ENCODE results near the gene PRMT7.

The PRMT7 gene

GRCh38 chr16:68369697-68370580 lies 59.1 kb downstream of the PRMT7 start:
- H3K79me1 ChIP-seq (ENCODE audit: low read length): no peaks in the 10 kb centered on the region
- H3K18ac ChIP-seq (ENCODE audit: low read length): no peak overlapping the region
- DNase-seq: no peak
- no peak overlapping the region for H4K8ac ChIP-seq (ENCODE audit: low read depth, low read length)
- H2BK15ac ChIP-seq (replicated peaks; ENCODE audit: low read depth): no peak overlapping the region
- no peaks in the 10 kb centered on the region for H3K36me3 ChIP-seq (ENCODE audit: control insufficient read depth, insufficient read depth, low read length)
- no peak overlapping the region for H4K5ac ChIP-seq (ENCODE audit: low read length)
- no peak overlapping the region for H3K9ac ChIP-seq (ENCODE audit: low read length)
- WGBS (ENCODE audit: extremely low coverage, insufficient coverage, low lambda C conversion rate): no CpG with 5 or more reads among the region's 23 CpGs
- H2AK5ac ChIP-seq (ENCODE audit: low read length): no peak overlapping the region
- H2BK120ac ChIP-seq (ENCODE audit: low read depth, low read length): no peak overlapping the region
- no peak overlapping the region for H2BK5ac ChIP-seq (ENCODE audit: low read length)
- H3K79me2 ChIP-seq (ENCODE audit: control insufficient read depth, insufficient read depth, low read length): no peaks in the 10 kb centered on the region
- no peak overlapping the region for H3K4ac ChIP-seq (ENCODE audit: low read depth, low read length)
- no peaks in the 10 kb centered on the region for H3K27me3 ChIP-seq (ENCODE audit: insufficient read depth, low read length, poor library complexity)
- no peak overlapping the region for H3K27ac ChIP-seq (ENCODE audit: low read depth, low read length)
- no peak overlapping the region for H3K56ac ChIP-seq (ENCODE audit: low read length)
- no peak overlapping the region for H3K23ac ChIP-seq (ENCODE audit: low read length)
- H3K4me2 ChIP-seq (ENCODE audit: low read length): no peak overlapping the region
- H3K4me1 ChIP-seq (ENCODE audit: control insufficient read depth, low read depth, low read length): no peaks in the 10 kb centered on the region
- H3K4me3 ChIP-seq (ENCODE audit: low read length): no peak overlapping the region

- WGBS (ENCODE audit: extremely low coverage, insufficient coverage, low lambda C conversion rate): no CpG with 5 or more reads among the region's 32 CpGs
- H3K4me2 ChIP-seq (ENCODE audit: low read length): no peak overlapping the region
- H3K23ac ChIP-seq (ENCODE audit: low read length): no peak overlapping the region
- H3K79me1 ChIP-seq (ENCODE audit: low read length): no peaks in the 10 kb centered on the region
- H3K56ac ChIP-seq (ENCODE audit: low read length): no peak overlapping the region
- no peaks in the 10 kb centered on the region for H3K36me3 ChIP-seq (ENCODE audit: control insufficient read depth, insufficient read depth, low read length)
- no peak overlapping the region for H2BK15ac ChIP-seq (replicated peaks; ENCODE audit: low read depth)
- no peak overlapping the region for H3K18ac ChIP-seq (ENCODE audit: low read length)
- H3K4me3 ChIP-seq (ENCODE audit: low read length): no peak overlapping the region
- H3K27ac ChIP-seq (ENCODE audit: low read depth, low read length): no peak overlapping the region
- H3K4ac ChIP-seq (ENCODE audit: low read depth, low read length): no peak overlapping the region
- no peak overlapping the region for H3K9ac ChIP-seq (ENCODE audit: low read length)
- H3K4me1 ChIP-seq (ENCODE audit: control insufficient read depth, low read depth, low read length): no peaks in the 10 kb centered on the region
- H4K8ac ChIP-seq (ENCODE audit: low read depth, low read length): no peak overlapping the region
- no peaks in the 10 kb centered on the region for H3K79me2 ChIP-seq (ENCODE audit: control insufficient read depth, insufficient read depth, low read length)
- no peak overlapping the region for H4K5ac ChIP-seq (ENCODE audit: low read length)
- no peak overlapping the region for H2BK120ac ChIP-seq (ENCODE audit: low read depth, low read length)
- DNase-seq: no peak
- H2AK5ac ChIP-seq (ENCODE audit: low read length): no peak overlapping the region
- no peaks in the 10 kb centered on the region for H3K27me3 ChIP-seq (ENCODE audit: insufficient read depth, low read length, poor library complexity)
- H2BK5ac ChIP-seq (ENCODE audit: low read length): no peak overlapping the region
These were observed 59.9 kb downstream of the PRMT7 start for GRCh38 chr16:68370581-68371275.

GRCh38 chr16:68371276-68371651 lies 60.4 kb downstream of the PRMT7 start:
- Histone ChIP-seq H3K4ac (ENCODE audit: low read depth, low read length) (no peak overlapping the region), H2BK15ac (replicated peaks; ENCODE audit: low read depth) (no peak overlapping the region), H2BK5ac (ENCODE audit: low read length) (no peak overlapping the region), H4K8ac (ENCODE audit: low read depth, low read length) (no peak overlapping the region), H3K9ac (ENCODE audit: low read length) (no peak overlapping the region), H3K23ac (ENCODE audit: low read length) (no peak overlapping the region), H4K5ac (ENCODE audit: low read length) (no peak overlapping the region), H3K4me1 (ENCODE audit: control insufficient read depth, low read depth, low read length) (no peaks in the 10 kb centered on the region), H3K79me2 (ENCODE audit: control insufficient read depth, insufficient read depth, low read length) (no peaks in the 10 kb centered on the region), H3K4me3 (ENCODE audit: low read length) (no peak overlapping the region), H3K56ac (ENCODE audit: low read length) (no peak overlapping the region), H3K36me3 (ENCODE audit: control insufficient read depth, insufficient read depth, low read length) (no peaks in the 10 kb centered on the region), H3K79me1 (ENCODE audit: low read length) (no peaks in the 10 kb centered on the region), H2BK120ac (ENCODE audit: low read depth, low read length) (no peak overlapping the region), H3K18ac (ENCODE audit: low read length) (no peak overlapping the region), H2AK5ac (ENCODE audit: low read length) (no peak overlapping the region), H3K27ac (ENCODE audit: low read depth, low read length) (no peak overlapping the region), H3K4me2 (ENCODE audit: low read length) (no peak overlapping the region), H3K27me3 (ENCODE audit: insufficient read depth, low read length, poor library complexity) (no peaks in the 10 kb centered on the region)
- no CpG with 5 or more reads among the region's 27 CpGs for WGBS (ENCODE audit: extremely low coverage, insufficient coverage, low lambda C conversion rate)
- DNase-seq: no peak

- no peak overlapping the region for H2AK5ac ChIP-seq (ENCODE audit: low read length)
- no peak overlapping the region for H3K4me3 ChIP-seq (ENCODE audit: low read length)
- H3K79me1 ChIP-seq (ENCODE audit: low read length): no peaks in the 10 kb centered on the region
- H2BK5ac ChIP-seq (ENCODE audit: low read length): no peak overlapping the region
- H2BK15ac ChIP-seq (replicated peaks; ENCODE audit: low read depth): no peak overlapping the region
- no peak overlapping the region for H4K5ac ChIP-seq (ENCODE audit: low read length)
- no peak overlapping the region for H3K27ac ChIP-seq (ENCODE audit: low read depth, low read length)
- H3K79me2 ChIP-seq (ENCODE audit: control insufficient read depth, insufficient read depth, low read length): no peaks in the 10 kb centered on the region
- no peak overlapping the region for H2BK120ac ChIP-seq (ENCODE audit: low read depth, low read length)
- WGBS (ENCODE audit: extremely low coverage, insufficient coverage, low lambda C conversion rate): no CpG with 5 or more reads among the region's 40 CpGs
- H3K56ac ChIP-seq (ENCODE audit: low read length): no peak overlapping the region
- no peaks in the 10 kb centered on the region for H3K27me3 ChIP-seq (ENCODE audit: insufficient read depth, low read length, poor library complexity)
- H3K4me2 ChIP-seq (ENCODE audit: low read length): no peak overlapping the region
- no peak overlapping the region for H3K4ac ChIP-seq (ENCODE audit: low read depth, low read length)
- H3K18ac ChIP-seq (ENCODE audit: low read length): no peak overlapping the region
- no peaks in the 10 kb centered on the region for H3K4me1 ChIP-seq (ENCODE audit: control insufficient read depth, low read depth, low read length)
- DNase-seq: no peak
- H3K23ac ChIP-seq (ENCODE audit: low read length): no peak overlapping the region
- no peaks in the 10 kb centered on the region for H3K36me3 ChIP-seq (ENCODE audit: control insufficient read depth, insufficient read depth, low read length)
- H4K8ac ChIP-seq (ENCODE audit: low read depth, low read length): no peak overlapping the region
- H3K9ac ChIP-seq (ENCODE audit: low read length): no peak overlapping the region
These were observed 61.0 kb downstream of the PRMT7 start for GRCh38 chr16:68371706-68372380.

- no peak overlapping the region for H3K4ac ChIP-seq (ENCODE audit: low read depth, low read length)
- no peak overlapping the region for H2BK120ac ChIP-seq (ENCODE audit: low read depth, low read length)
- no CpG with 5 or more reads among the region's 3 CpGs for WGBS (ENCODE audit: extremely low coverage, insufficient coverage, low lambda C conversion rate)
These were observed 61.5 kb downstream of the PRMT7 start for GRCh38 chr16:68372381-68372720.

More at GRCh38 chr16:68372381-68372720, 61.5 kb downstream of the PRMT7 start:
- Histone ChIP-seq H3K9ac (ENCODE audit: low read length) (no peak overlapping the region), H3K23ac (ENCODE audit: low read length) (no peak overlapping the region), H3K56ac (ENCODE audit: low read length) (no peak overlapping the region), H2BK15ac (replicated peaks; ENCODE audit: low read depth) (no peak overlapping the region), H2AK5ac (ENCODE audit: low read length) (no peak overlapping the region), H3K4me3 (ENCODE audit: low read length) (no peak overlapping the region), H3K4me2 (ENCODE audit: low read length) (no peak overlapping the region), H3K18ac (ENCODE audit: low read length) (no peak overlapping the region), H3K4me1 (ENCODE audit: control insufficient read depth, low read depth, low read length) (no peaks in the 10 kb centered on the region), H3K27ac (ENCODE audit: low read depth, low read length) (no peak overlapping the region), H3K27me3 (ENCODE audit: insufficient read depth, low read length, poor library complexity) (no peaks in the 10 kb centered on the region), H4K5ac (ENCODE audit: low read length) (no peak overlapping the region), H3K79me1 (ENCODE audit: low read length) (no peaks in the 10 kb centered on the region), H3K79me2 (ENCODE audit: control insufficient read depth, insufficient read depth, low read length) (no peaks in the 10 kb centered on the region), H4K8ac (ENCODE audit: low read depth, low read length) (no peak overlapping the region), H2BK5ac (ENCODE audit: low read length) (no peak overlapping the region), H3K36me3 (ENCODE audit: control insufficient read depth, insufficient read depth, low read length) (no peaks in the 10 kb centered on the region)
- DNase-seq: no peak

All from mesendoderm (in vitro differentiated cells).